Measurements from ENCODE around the gene AK9.

DNA sequence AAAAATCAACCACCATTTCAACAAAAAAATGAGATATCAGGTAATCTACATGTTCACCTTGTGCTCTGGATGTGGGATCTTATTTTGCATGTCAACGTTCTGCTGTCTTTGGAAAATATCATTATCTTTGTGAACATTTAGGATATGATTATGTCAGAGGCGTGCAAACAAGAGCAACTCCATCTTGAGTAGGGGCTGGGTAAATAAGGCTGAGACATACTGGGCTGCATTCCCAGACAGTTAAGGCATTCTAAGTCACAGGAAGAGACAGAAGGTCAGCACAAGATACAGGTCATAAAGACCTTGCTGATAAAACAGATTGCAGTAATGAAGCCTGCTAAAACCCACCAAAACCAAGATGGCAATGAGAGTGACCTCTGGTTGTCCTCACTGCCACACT, 179.2 kb downstream of the AK9 start:
- TF ChIP-seq POLR2AphosphoS5 (IDR thresholded peaks at IDR 0.05; ENCODE audit: low read depth, low read length) (no peak), FOXP2 (optimal IDR thresholded peaks at IDR 0.05; ENCODE audit: borderline replicate concordance, extremely low read depth, extremely low read length, insufficient read depth) (no peak), TAF1 (IDR thresholded peaks at IDR 0.05; ENCODE audit: borderline replicate concordance, insufficient read depth, low read length) (no peak), REST (IDR thresholded peaks at IDR 0.05; ENCODE audit: insufficient read depth in 1 of 2, low read depth in 2 of 2, low read length in 2 of 2) (no peak)
